Thymus (tissue), 2 donors: ENCODE data around the gene CACNB1. TPM values are rescaled to one million over a fixed set of nuclear protein-coding genes. Genes with fewer than 3 reads are reported as not detected.

ENCODE experiments used
- polyA plus RNA-seq: library from polyadenylated mRNA; stranded (reverse); fragments of 200-250 nt; gene quantifications from one replicate; pipeline ENCODE4 v1.2.3, GENCODE V29; 2013
- total RNA-seq: library from RNA; stranded (reverse); fragments of 120-200 nt; gene quantifications from one replicate; pipeline ENCODE4 v1.2.4, GENCODE V29; 2013
- donor health status: healthy.

The CACNB1 gene
- total and polyA plus RNA-seq, 2 donors = 2.9 to 11.7 TPM

Other genes with a start within 250 kb of the CACNB1 start
- gene FBXO47, start 230.3 kb downstream of the CACNB1 start, total RNA-seq = not detected
- gene FBXO47, start 230.3 kb downstream of the CACNB1 start, polyA plus RNA-seq = not detected
- 19.7 TPM for gene PLXDC1, start 46.0 kb downstream of the CACNB1 start, total RNA-seq
- 66.4 TPM for gene PLXDC1, start 46.0 kb downstream of the CACNB1 start, polyA plus RNA-seq
- 3.7 TPM for gene ARL5C, start 31.5 kb downstream of the CACNB1 start, total RNA-seq
- gene ARL5C, start 31.5 kb downstream of the CACNB1 start, polyA plus RNA-seq = 6.3 TPM
- gene RPL19, start 2.6 kb upstream of the CACNB1 start, total RNA-seq = 3,707 TPM
- gene RPL19, start 2.6 kb upstream of the CACNB1 start, polyA plus RNA-seq = 3,788 TPM
- gene STAC2, start 28.3 kb upstream of the CACNB1 start, total RNA-seq = under 0.01 TPM
- 1.6 TPM for gene STAC2, start 28.3 kb upstream of the CACNB1 start, polyA plus RNA-seq
- 8.7 TPM for gene FBXL20, start 204.0 kb upstream of the CACNB1 start, total RNA-seq
- 4.2 TPM for gene FBXL20, start 204.0 kb upstream of the CACNB1 start, polyA plus RNA-seq